ENCODE measurements around the gene PFKFB1. TPM values are rescaled to one million over a fixed set of nuclear protein-coding genes. Genes with fewer than 3 reads are reported as not detected.

Gene PFKFB1
- total RNA-seq, 2 donors from 2014 or later, result 0.25 to 0.32 TPM

DNA sequence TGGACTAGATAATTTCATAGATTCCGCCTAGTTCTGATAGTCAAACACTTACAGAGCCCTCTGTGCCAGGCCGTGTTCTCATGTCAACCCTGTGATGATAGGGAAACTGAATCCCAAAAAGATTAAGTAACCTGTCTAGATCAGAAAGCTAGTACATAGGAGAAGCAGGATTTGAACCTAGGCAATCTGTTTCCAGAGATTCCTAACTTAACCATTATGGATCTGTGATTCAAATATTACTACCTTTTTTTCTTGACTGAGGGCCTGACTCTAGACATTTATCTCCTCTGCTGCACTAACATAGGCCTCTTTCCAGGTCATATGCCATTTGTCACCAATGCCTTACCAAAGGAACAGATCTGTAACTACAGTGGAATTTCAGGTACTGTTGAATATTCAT, 35.3 kb upstream of the PFKFB1 start:
- H3K4me1 ChIP-seq, result no peaks in the 10 kb centered on the region
- H3K36me3 ChIP-seq, result no peaks in the 10 kb centered on the region
- TF ChIP-seq, protein P1, sequence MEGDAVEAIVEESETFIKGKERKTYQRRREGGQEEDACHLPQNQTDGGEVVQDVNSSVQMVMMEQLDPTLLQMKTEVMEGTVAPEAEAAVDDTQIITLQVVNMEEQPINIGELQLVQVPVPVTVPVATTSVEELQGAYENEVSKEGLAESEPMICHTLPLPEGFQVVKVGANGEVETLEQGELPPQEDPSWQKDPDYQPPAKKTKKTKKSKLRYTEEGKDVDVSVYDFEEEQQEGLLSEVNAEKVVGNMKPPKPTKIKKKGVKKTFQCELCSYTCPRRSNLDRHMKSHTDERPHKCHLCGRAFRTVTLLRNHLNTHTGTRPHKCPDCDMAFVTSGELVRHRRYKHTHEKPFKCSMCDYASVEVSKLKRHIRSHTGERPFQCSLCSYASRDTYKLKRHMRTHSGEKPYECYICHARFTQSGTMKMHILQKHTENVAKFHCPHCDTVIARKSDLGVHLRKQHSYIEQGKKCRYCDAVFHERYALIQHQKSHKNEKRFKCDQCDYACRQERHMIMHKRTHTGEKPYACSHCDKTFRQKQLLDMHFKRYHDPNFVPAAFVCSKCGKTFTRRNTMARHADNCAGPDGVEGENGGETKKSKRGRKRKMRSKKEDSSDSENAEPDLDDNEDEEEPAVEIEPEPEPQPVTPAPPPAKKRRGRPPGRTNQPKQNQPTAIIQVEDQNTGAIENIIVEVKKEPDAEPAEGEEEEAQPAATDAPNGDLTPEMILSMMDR (IDR thresholded peaks at IDR 0.05), result no peak
- intact Hi-C loops (cut with DNase I), result no loop called here
- H3K4me3 ChIP-seq, result no peak overlapping the region
- no peak overlapping the region for H3K9ac ChIP-seq (ENCODE audit: low read depth in 2 of 2, low read length in 2 of 2)
- H3K27me3 ChIP-seq, result no peaks in the 10 kb centered on the region
- no peak overlapping the region for H3K27ac ChIP-seq
- no peaks in the 10 kb centered on the region for H3K9me3 ChIP-seq
- DNase-seq, result no peak

DNA sequence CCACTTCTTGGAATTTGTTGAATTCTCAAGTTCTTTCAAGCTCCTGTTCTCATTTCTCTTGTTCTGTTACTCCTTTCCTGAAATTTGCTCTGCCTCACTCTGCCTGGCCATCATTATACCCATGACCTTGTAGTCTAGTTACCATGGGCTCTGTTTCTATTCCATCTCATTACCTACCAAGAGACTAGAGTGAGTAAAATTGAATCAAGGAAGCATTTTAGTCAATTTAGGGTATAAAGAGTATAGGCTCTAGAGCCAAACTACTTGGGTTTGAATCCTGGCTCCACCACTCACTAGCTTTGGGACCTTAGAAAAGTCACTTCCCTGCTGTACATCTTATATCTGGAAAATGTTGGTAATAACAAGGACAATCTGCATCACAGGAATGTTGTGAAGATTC, 34.6 kb upstream of the PFKFB1 start:
- Histone ChIP-seq H3K27ac (no peak overlapping the region), H3K4me1 (no peaks in the 10 kb centered on the region), H3K36me3 (no peaks in the 10 kb centered on the region), H3K4me3 (no peak overlapping the region), H3K9me3 (no peaks in the 10 kb centered on the region), H3K27me3 (no peaks in the 10 kb centered on the region), H3K9ac (ENCODE audit: low read depth in 2 of 2, low read length in 2 of 2) (no peak overlapping the region)
- intact Hi-C loops (cut with DNase I), result no loop called here
- TF ChIP-seq, protein P1 (IDR thresholded peaks at IDR 0.05), result no peak
- no peak for DNase-seq

DNA sequence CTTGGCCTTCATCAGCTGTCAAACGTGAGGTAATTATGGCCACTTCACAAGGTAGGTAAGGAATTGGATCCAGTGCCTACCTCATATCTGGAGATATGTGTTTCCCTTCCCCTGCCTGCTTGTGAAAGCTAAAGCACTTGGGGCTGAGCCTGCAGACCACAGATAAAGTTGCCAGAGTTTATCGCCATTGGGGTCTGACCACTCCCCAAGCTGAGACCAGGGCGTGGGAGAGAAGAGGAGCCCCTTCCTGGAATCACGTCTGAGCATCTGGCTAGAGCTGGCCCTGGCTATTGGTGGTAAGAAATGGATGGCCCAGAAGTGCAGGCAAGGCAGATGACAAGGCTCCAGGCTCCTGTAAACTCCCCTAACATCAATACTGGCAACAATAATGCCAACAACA, 34.1 kb upstream of the PFKFB1 start:
- intact Hi-C loops (cut with DNase I), result no loop called here

DNA sequence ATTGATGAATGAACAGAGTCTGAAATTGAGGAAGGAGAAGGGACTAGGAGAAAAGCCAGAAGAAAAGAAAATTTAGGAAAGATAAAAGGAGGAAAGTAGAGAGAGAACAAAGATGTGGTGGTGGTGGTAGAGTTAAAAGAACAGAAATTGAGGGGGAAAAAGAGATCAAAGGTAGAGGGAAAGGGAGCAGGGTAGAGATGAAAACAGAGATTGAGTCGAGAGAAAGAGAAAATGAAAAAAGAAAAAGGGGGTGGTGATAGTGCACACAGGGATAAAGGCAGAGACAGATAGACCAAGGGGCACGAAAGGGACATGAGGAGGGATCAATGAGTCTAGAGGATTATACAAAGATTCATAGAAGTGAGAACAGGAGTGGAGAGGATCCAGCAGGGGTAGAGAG, 32.9 kb upstream of the PFKFB1 start:
- no peaks in the 10 kb centered on the region for H3K9me3 ChIP-seq
- H3K36me3 ChIP-seq, result no peaks in the 10 kb centered on the region
- intact Hi-C loops (cut with DNase I), result no loop called here
- no peak overlapping the region for H3K4me3 ChIP-seq
- no peak for DNase-seq
- no peaks in the 10 kb centered on the region for H3K27me3 ChIP-seq
- H3K9ac ChIP-seq (ENCODE audit: low read depth in 2 of 2, low read length in 2 of 2), result no peak overlapping the region
- no peaks in the 10 kb centered on the region for H3K4me1 ChIP-seq
- no peak overlapping the region for H3K27ac ChIP-seq
- TF ChIP-seq, protein P1 (IDR thresholded peaks at IDR 0.05), result no peak

More for the DNA sequence above, 34.1 kb upstream of the PFKFB1 start:
- no peaks in the 10 kb centered on the region for H3K4me1 ChIP-seq
- H3K4me3 ChIP-seq, result no peak overlapping the region
- DNase-seq, result no peak
- H3K36me3 ChIP-seq, result no peaks in the 10 kb centered on the region
- no peak overlapping the region for H3K27ac ChIP-seq
- no peaks in the 10 kb centered on the region for H3K9me3 ChIP-seq
- H3K27me3 ChIP-seq, result no peaks in the 10 kb centered on the region
- TF ChIP-seq, protein P1 (IDR thresholded peaks at IDR 0.05), result no peak
- H3K9ac ChIP-seq (ENCODE audit: low read depth in 2 of 2, low read length in 2 of 2), result no peak overlapping the region

DNA sequence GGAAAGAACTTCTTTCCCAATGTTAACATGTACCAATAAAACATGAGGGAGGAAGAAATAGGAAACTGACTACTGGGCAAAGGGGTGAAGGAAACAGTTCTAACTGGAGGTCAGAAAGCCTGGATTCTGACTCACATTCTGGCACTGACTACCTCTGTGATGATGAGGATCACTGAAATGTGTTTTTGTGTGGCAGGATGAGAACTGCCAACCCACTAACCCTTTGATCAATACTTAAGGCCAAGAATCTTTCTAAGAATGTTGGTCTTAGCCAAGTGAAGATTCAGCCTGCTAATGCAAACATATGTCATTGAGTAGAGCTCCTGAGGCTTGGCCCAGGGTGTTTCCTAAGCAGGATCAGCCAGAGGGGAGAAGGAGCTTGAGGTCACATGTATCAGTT, 32.2 kb upstream of the PFKFB1 start:
- intact Hi-C loops (cut with DNase I), result no loop called here

More for the DNA sequence above, 32.2 kb upstream of the PFKFB1 start:
- H3K4me1 ChIP-seq, result no peaks in the 10 kb centered on the region
- H3K36me3 ChIP-seq, result no peaks in the 10 kb centered on the region
- no peak overlapping the region for H3K9ac ChIP-seq (ENCODE audit: low read depth in 2 of 2, low read length in 2 of 2)
- DNase-seq, result no peak
- no peak overlapping the region for H3K4me3 ChIP-seq
- H3K9me3 ChIP-seq, result no peaks in the 10 kb centered on the region
- H3K27ac ChIP-seq, result no peak overlapping the region
- H3K27me3 ChIP-seq, result no peaks in the 10 kb centered on the region
- TF ChIP-seq, protein P1 (IDR thresholded peaks at IDR 0.05), result no peak
